Tibial nerve (tissue), 3 donors: ENCODE measurements around the gene ERBB3.

Experiments
- POLR2A ChIP-seq, 2 donors: fragments of 450-650 bp; IDR thresholded peaks; one replicate each; pipeline ENCODE4 v1.6.1; 2017; ENCODE audit warnings: antibody characterized with exemption in 2 of 2, mild to moderate bottlenecking in 2 of 2, moderate library complexity in 2 of 2
- TF ChIP-seq, protein P1 (sequence below), 5 experiments: fragments of 200-600 bp in 3 of 5; fragments of 450-650 bp in 2 of 5; sonication (generic) in 3 of 5; IDR thresholded peaks; one replicate each; pipeline ENCODE4 v1.5.1; 2016 to 2019; ENCODE audit warnings: antibody characterized with exemption in 5 of 5, mild to moderate bottlenecking in 3 of 5, moderate library complexity in 2 of 5

DNA sequence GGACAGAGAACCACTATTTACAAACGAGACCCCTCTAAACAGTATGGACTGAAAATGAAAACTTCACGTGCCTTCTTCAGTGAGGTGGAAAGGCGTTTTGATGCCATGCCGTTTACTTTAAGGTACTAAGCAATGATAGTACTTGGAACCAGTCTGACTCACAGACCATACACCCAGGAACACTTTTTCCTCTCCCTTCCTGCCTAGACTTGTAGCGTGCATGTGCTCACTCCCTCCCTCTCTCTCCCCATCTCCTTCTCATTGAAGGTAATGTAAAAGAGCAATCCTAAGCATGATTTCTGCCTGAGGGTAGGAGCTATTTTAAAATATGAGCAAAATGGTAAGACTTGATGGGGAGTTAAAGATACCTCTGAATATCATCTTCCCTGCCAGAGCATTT lies 30.6 kb downstream of the ERBB3 start:
- TF ChIP-seq, protein P1, sequence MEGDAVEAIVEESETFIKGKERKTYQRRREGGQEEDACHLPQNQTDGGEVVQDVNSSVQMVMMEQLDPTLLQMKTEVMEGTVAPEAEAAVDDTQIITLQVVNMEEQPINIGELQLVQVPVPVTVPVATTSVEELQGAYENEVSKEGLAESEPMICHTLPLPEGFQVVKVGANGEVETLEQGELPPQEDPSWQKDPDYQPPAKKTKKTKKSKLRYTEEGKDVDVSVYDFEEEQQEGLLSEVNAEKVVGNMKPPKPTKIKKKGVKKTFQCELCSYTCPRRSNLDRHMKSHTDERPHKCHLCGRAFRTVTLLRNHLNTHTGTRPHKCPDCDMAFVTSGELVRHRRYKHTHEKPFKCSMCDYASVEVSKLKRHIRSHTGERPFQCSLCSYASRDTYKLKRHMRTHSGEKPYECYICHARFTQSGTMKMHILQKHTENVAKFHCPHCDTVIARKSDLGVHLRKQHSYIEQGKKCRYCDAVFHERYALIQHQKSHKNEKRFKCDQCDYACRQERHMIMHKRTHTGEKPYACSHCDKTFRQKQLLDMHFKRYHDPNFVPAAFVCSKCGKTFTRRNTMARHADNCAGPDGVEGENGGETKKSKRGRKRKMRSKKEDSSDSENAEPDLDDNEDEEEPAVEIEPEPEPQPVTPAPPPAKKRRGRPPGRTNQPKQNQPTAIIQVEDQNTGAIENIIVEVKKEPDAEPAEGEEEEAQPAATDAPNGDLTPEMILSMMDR (IDR thresholded peaks at IDR 0.05) = no peak
- no peak for TF ChIP-seq POLR2A (IDR thresholded peaks at IDR 0.05)
